AG10803 (cell line): Measurements from ENCODE around the gene ADPRHL1.

Experiments used
- DNase-seq: peaks from one replicate; pipeline ENCODE4 v3.0.0; 2010; ENCODE audit warnings: low read depth
- H3K4me3 ChIP-seq: 2 replicates; pipeline ENCODE4 v1.5.1; 2011; ENCODE audit warnings: mild to moderate bottlenecking, low read length, control low read depth
- CTCF ChIP-seq: conservative IDR thresholded peaks from 2 replicates; pipeline ENCODE4 v1.5.1; 2011; ENCODE audit warnings: mild to moderate bottlenecking, low read length, control low read depth, inconsistent platforms

The ADPRHL1 gene

DNA sequence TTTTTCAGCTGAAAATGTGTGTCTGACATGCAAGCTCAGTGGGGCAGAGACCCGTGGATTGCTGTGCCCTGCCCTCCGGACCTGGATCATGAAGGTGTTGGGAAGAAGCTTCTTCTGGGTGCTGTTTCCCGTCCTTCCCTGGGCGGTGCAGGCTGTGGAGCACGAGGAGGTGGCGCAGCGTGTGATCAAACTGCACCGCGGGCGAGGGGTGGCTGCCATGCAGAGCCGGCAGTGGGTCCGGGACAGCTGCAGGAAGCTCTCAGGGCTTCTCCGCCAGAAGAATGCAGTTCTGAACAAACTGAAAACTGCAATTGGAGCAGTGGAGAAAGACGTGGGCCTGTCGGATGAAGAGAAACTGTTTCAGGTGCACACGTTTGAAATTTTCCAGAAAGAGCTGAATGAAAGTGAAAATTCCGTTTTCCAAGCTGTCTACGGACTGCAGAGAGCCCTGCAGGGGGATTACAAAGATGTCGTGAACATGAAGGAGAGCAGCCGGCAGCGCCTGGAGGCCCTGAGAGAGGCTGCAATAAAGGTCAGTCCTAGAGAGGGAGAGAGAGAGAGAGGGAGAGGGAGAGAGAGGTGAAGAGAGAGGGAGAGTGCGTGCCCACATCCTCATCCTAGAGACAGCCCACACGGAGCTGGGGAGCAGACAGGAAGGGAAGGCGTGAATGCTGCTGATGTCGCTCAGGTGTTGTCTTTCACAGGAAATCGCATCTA lies 42.4 kb upstream of the ADPRHL1 start:
- H3K4me3 ChIP-seq = no peak overlapping the region
- no peak for DNase-seq
- TF ChIP-seq CTCF = no peak

DNA sequence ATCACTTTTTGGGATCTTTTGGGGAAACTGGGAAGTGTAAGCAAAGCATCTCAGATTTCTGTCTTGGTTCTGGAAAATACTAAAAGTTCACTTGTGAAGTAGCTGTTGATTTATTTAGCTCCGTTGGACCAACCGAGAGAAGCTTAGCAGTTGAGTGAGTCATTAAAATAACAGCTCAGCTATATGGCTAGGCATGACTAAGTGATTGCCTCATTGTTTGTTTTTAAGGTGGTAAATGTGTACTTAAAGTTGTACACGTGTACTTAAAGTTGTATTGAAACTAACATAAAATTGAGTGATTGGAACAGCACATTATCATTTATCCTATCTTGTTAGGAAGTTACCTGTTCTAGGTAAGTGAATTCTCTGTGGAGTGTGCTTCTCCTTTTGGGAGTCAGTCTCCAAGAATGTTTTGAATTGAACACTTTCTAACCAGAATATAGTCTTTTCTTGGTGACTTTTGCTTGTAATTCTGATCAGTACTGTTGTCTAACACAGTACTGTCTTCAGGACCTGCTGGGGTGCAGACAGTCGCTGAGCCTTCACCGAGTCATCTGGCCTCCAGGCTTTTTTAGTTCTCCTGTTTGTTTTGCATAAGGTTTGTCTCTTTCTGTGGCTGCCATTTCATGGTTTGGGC lies 40.1 kb upstream of the ADPRHL1 start:
- TF ChIP-seq CTCF = no peak
- peak; percentile 93 for DNase-seq
- peak overlapping the region; percentile 16 for H3K4me3 ChIP-seq

DNA sequence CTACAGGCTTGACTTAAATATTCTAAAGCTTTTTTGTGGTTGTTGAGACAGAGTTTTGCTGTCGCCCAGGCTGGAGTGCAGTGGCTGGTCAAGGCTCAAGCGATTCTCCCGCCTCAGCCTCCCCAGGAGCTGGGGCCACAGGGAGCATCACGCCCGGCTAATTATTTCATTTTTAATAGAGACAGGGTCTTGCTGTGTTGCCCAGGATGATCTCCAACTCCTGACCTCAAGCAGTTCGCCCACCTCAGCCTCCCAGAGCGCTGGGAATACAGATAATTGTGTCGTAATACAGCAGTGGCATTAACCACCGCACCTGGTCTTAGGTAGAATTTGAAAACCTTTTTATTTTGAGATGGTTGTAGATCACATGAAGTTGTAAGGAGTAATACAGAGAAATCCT lies 38.7 kb upstream of the ADPRHL1 start:
- H3K4me3 ChIP-seq = peak overlapping the region; percentile 83
- TF ChIP-seq CTCF = no peak
- no peak for DNase-seq

- DNase-seq = peak; percentile 38
- H3K4me3 ChIP-seq = peak overlapping the region; percentile 83
- TF ChIP-seq CTCF = no peak
Observed at GRCh38 chr13:113491418-113491883, 38.2 kb upstream of the ADPRHL1 start.

DNA sequence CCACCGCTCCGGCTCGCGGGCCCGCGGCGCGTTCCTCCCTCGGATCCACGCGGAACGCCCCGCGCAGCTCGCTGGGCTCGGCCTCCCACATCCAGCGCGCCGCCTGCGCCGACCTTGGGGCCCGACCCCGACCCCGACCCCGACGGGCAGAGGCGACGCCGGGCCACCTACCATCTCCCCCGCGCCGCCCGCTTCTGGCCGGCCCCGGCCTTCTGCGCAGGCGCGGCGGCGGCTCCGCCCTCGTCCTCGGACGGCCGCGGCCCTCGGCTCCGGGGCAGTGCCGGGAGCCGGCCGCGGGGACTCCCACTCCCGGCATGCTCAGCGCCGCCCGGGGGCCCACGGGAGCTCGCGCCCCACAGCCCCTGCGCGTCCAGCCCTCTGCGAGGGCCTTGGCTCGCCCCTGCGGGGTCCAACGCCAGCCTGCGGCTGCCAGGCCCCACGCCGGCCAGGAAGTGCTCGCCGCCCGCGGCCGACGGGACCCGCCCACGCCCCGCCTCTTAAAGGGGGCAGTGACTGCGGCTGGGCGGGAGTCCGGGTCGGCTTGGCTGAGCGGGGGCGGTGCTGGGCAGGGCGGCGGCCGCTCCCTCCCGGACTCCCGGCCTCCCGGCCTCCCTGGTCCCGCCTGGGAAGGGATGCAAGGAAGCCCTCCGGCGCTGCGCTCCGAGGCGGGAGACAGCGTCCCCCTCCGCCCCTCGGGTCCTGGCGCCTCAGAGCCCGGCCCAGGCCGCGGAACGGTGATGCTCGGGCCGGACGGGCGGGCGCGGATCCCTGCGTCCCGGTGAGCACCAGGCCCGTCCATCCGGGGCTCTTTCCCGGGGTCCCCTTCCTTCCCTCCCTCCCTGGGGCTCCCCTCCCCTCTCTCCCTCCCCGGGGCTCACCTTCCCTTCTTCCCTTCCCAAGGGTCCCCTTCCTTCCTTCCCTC lies 37.5 kb upstream of the ADPRHL1 start, which contains the start of gene DCUN1D2:
Gene DCUN1D2 (minus strand): TSS at position 216 of the 922 bp plus-strand sequence. CDS start 42 bp downstream, at position 174.
- peak within 1 kb of the TSS; percentile 83 for H3K4me3 ChIP-seq
- TF ChIP-seq CTCF = no peak
- DNase-seq = peak; percentile 97

- peak overlapping the region; percentile 81 for H3K4me3 ChIP-seq
- DNase-seq = peak; percentile 43
- no peak for TF ChIP-seq CTCF
Observed at GRCh38 chr13:113489549-113490495, 36.5 kb upstream of the ADPRHL1 start.
